CD4-positive, alpha-beta memory T cell (primary cell): Measurements from ENCODE around the gene CFAP61. TPM values are rescaled to one million over a fixed set of nuclear protein-coding genes. Genes with fewer than 3 reads are reported as not detected.

Experiments
- CTCF ChIA-PET: fragments of 350-600 bp; sonication (Branson Sonifier 250); formaldehyde crosslinking; loops from one replicate; lab custom pipeline; 2021; ENCODE audit warnings: inconsistent platforms; ENCODE audit not compliant: partially characterized antibody; lab: Charles Lee
- POLR2A ChIA-PET: fragments of 350-600 bp; sonication (Branson Sonifier 250); formaldehyde crosslinking; loops from one replicate; lab custom pipeline; 2021; ENCODE audit not compliant: partially characterized antibody; lab: Charles Lee
- DNase-seq, 5 donors: peaks; one replicate each; pipeline versions ENCODE4 v3.0.0 to v3.0.0-alpha.2; 2020 to 2022; ENCODE audit warnings: mixed read lengths in 1 of 5
- H3K27ac ChIP-seq: one replicate; pipeline ENCODE4 v1.7.0; 2013; ENCODE audit warnings: low read depth, low read length
- H3K27me3 ChIP-seq: 2 replicates; pipeline ENCODE4 v1.7.0; 2013; ENCODE audit warnings: mild to moderate bottlenecking, low read length, moderate library complexity; ENCODE audit not compliant: insufficient read depth
- H3K36me3 ChIP-seq: 2 replicates; pipeline ENCODE4 v1.7.0; 2013; ENCODE audit warnings: mild to moderate bottlenecking, low read length, moderate library complexity; ENCODE audit not compliant: insufficient read depth
- H3K4me1 ChIP-seq: 2 replicates; pipeline ENCODE4 v1.7.0; 2013; ENCODE audit warnings: mild to moderate bottlenecking, low read length, moderate library complexity; ENCODE audit not compliant: insufficient read depth
- H3K4me3 ChIP-seq, 2 donors: one replicate each; pipeline ENCODE4 v1.7.0; 2013; ENCODE audit warnings: low read length in 2 of 2, mild to moderate bottlenecking in 1 of 2
- H3K9me3 ChIP-seq, 2 donors: one replicate each; pipeline ENCODE4 v1.7.0; 2013; ENCODE audit warnings: low read length in 2 of 2, control low read depth in 1 of 2; ENCODE audit not compliant: control insufficient read depth in 1 of 2
- H3K27ac Mint-ChIP-seq, 7 donors: one replicate each; pipeline ENCODE4 v1.8.0; 2020 to 2021; ENCODE audit warnings: mixed read lengths in 7 of 7, mild to moderate bottlenecking in 6 of 7, inconsistent platforms in 3 of 7, moderate library complexity in 3 of 7
- H3K27me3 Mint-ChIP-seq, 2 donors: one replicate each; pipeline ENCODE4 v1.8.0; 2020 to 2021; ENCODE audit warnings: mixed read lengths in 2 of 2
- H3K36me3 Mint-ChIP-seq, 2 donors: one replicate each; pipeline ENCODE4 v1.8.0; 2020 to 2021; ENCODE audit warnings: mixed read lengths in 2 of 2, inconsistent platforms in 1 of 2, mild to moderate bottlenecking in 1 of 2
- H3K4me1 Mint-ChIP-seq, 4 donors: one replicate each; pipeline ENCODE4 v1.8.0; 2020 to 2021; ENCODE audit warnings: mixed read lengths in 4 of 4, mild to moderate bottlenecking in 1 of 4
- H3K4me3 Mint-ChIP-seq, 8 donors: one replicate each; pipeline ENCODE4 v1.8.0; 2020 to 2021; ENCODE audit warnings: mixed read lengths in 8 of 8, mild to moderate bottlenecking in 7 of 8, moderate library complexity in 6 of 8, inconsistent platforms in 3 of 8
- H3K9me3 Mint-ChIP-seq, 8 donors: one replicate each; pipeline ENCODE4 v1.8.0; 2020 to 2021; ENCODE audit warnings: mixed read lengths in 8 of 8, mild to moderate bottlenecking in 5 of 8, inconsistent platforms in 3 of 8, moderate library complexity in 1 of 8
- intact Hi-C: fragments of 100-400 bp; cut with micrococcal nuclease; formaldehyde crosslinking; loops from one replicate; pipeline ENCODE4 v1.15.1; 2023
- polyA plus RNA-seq, 2 donors: library from polyadenylated mRNA; unstranded; fragments of 300-500 nt; fragmentation: Illumina TruSeq; gene quantifications; one replicate each; pipeline ENCODE4 v1.2.3, GENCODE V29; 2021
- total RNA-seq, 2 experiments: library from RNA; stranded (reverse); gene quantifications; one replicate each; pipeline ENCODE4 v1.2.3, GENCODE V29; 2021

The CFAP61 gene
- total and polyA plus RNA-seq, 4 experiments from 2014 or later: not detected

- no peaks in the 10 kb centered on the region for H3K27me3 ChIP-seq
- Mint-ChIP-seq H3K27ac (no peak overlapping the region), H3K9me3 (peaks cover 0 to 3% (median 0%) of the 10 kb centered on the region in 8 donors), H3K36me3 (no peaks in the 10 kb centered on the region), H3K4me3 (no peak overlapping the region), H3K4me1 (peaks cover 0 to 5% (median 0%) of the 10 kb centered on the region in 4 donors), H3K27me3 (peaks cover 8 to 13% of the 10 kb centered on the region in 2 donors)
- intact Hi-C loops: no loop called here
- no peaks in the 10 kb centered on the region for H3K36me3 ChIP-seq
- H3K4me1 ChIP-seq: no peaks in the 10 kb centered on the region
- H3K27ac ChIP-seq: no peak overlapping the region
- ChIA-PET CTCF (no interaction called here), POLR2A (no interaction called here)
- DNase-seq: no peak
- no peak overlapping the region for H3K4me3 ChIP-seq
- no peaks in the 10 kb centered on the region for H3K9me3 ChIP-seq
These were observed 225.6 kb downstream of the CFAP61 start for GRCh38 chr20:20277894-20278335.

- Mint-ChIP-seq H3K4me3 (no peak overlapping the region), H3K9me3 (peaks cover 0 to 4% (median under 1%) of the 10 kb centered on the region in 8 donors), H3K4me1 (no peaks in the 10 kb centered on the region), H3K27ac (no peak overlapping the region), H3K36me3 (no peaks in the 10 kb centered on the region), H3K27me3 (peaks cover 7 to 9% of the 10 kb centered on the region in 2 donors)
- no peaks in the 10 kb centered on the region for H3K4me1 ChIP-seq
- no peaks in the 10 kb centered on the region for H3K9me3 ChIP-seq
- H3K27ac ChIP-seq: no peak overlapping the region
- ChIA-PET CTCF (no interaction called here), POLR2A (no interaction called here)
- intact Hi-C loops: no loop called here
- DNase-seq: no peak
- no peaks in the 10 kb centered on the region for H3K27me3 ChIP-seq
- H3K36me3 ChIP-seq: no peaks in the 10 kb centered on the region
- H3K4me3 ChIP-seq: no peak overlapping the region
These were observed 233.7 kb downstream of the CFAP61 start for GRCh38 chr20:20286061-20286460.

GRCh38 chr20:20289331-20289730 lies 237.0 kb downstream of the CFAP61 start:
- CTCF ChIA-PET: interaction anchor here (1.3 kb wide), 1 partner anchor 11 kb away, joined by 3 read pairs; no protein-coding TSS in a partner anchor
- peaks cover 0 to 6% (median under 1%) of the 10 kb centered on the region in 8 donors for H3K9me3 Mint-ChIP-seq
- POLR2A ChIA-PET: no interaction called here

GRCh38 chr20:20292472-20292871 lies 240.1 kb downstream of the CFAP61 start:
- Histone ChIP-seq H3K27ac (no peak overlapping the region), H3K4me1 (no peaks in the 10 kb centered on the region), H3K9me3 (no peaks in the 10 kb centered on the region), H3K4me3 (no peak overlapping the region), H3K27me3 (no peaks in the 10 kb centered on the region), H3K36me3 (no peaks in the 10 kb centered on the region)
- DNase-seq: no peak
- Mint-ChIP-seq H3K9me3 (peaks cover 0 to 4% (median 0%) of the 10 kb centered on the region in 8 donors), H3K4me1 (no peaks in the 10 kb centered on the region), H3K27ac (no peak overlapping the region), H3K36me3 (no peaks in the 10 kb centered on the region), H3K27me3 (no peaks in the 10 kb centered on the region), H3K4me3 (no peak overlapping the region)
- CTCF ChIA-PET: no interaction called here
- intact Hi-C loops: no loop called here
- POLR2A ChIA-PET: no interaction called here

More at GRCh38 chr20:20289331-20289730, 237.0 kb downstream of the CFAP61 start:
- H3K9me3 ChIP-seq: no peaks in the 10 kb centered on the region
- peaks cover 5% of the 10 kb centered on the region in 2 donors for H3K27me3 Mint-ChIP-seq
- no peaks in the 10 kb centered on the region for H3K4me1 ChIP-seq
- intact Hi-C loops: no loop called here
- no peak overlapping the region for H3K27ac ChIP-seq
- H3K4me1 Mint-ChIP-seq: no peaks in the 10 kb centered on the region
- H3K36me3 Mint-ChIP-seq: no peaks in the 10 kb centered on the region
- no peak overlapping the region for H3K27ac Mint-ChIP-seq
- no peaks in the 10 kb centered on the region for H3K36me3 ChIP-seq
- no peaks in the 10 kb centered on the region for H3K27me3 ChIP-seq
- no peak for DNase-seq
- H3K4me3 ChIP-seq: no peak overlapping the region
- H3K4me3 Mint-ChIP-seq: no peak overlapping the region

GRCh38 chr20:20293141-20293540 lies 240.8 kb downstream of the CFAP61 start:
- POLR2A ChIA-PET: no interaction called here
- no peaks in the 10 kb centered on the region for H3K27me3 ChIP-seq
- H3K4me3 Mint-ChIP-seq: no peak overlapping the region
- no peaks in the 10 kb centered on the region for H3K36me3 Mint-ChIP-seq
- peaks cover 0 to 3% (median 0%) of the 10 kb centered on the region in 8 donors for H3K9me3 Mint-ChIP-seq
- no peaks in the 10 kb centered on the region for H3K4me1 Mint-ChIP-seq
- H3K36me3 ChIP-seq: no peaks in the 10 kb centered on the region
- H3K27ac ChIP-seq: no peak overlapping the region
- no peak overlapping the region for H3K27ac Mint-ChIP-seq
- no peak for DNase-seq
- H3K9me3 ChIP-seq: no peaks in the 10 kb centered on the region
- CTCF ChIA-PET: no interaction called here
- intact Hi-C loops: no loop called here
- no peak overlapping the region for H3K4me3 ChIP-seq
- no peaks in the 10 kb centered on the region for H3K27me3 Mint-ChIP-seq
- H3K4me1 ChIP-seq: no peaks in the 10 kb centered on the region

- Histone ChIP-seq H3K27me3 (no peaks in the 10 kb centered on the region), H3K4me3 (no peak overlapping the region), H3K9me3 (no peaks in the 10 kb centered on the region), H3K36me3 (no peaks in the 10 kb centered on the region), H3K4me1 (no peaks in the 10 kb centered on the region), H3K27ac (no peak overlapping the region)
- intact Hi-C loops: no loop called here
- Mint-ChIP-seq H3K9me3 (peaks cover 0 to 3% (median 0%) of the 10 kb centered on the region in 8 donors), H3K36me3 (no peaks in the 10 kb centered on the region), H3K27me3 (peaks cover 0 to 4% of the 10 kb centered on the region in 2 donors), H3K4me3 (no peak overlapping the region), H3K27ac (no peak overlapping the region), H3K4me1 (no peaks in the 10 kb centered on the region)
- POLR2A ChIA-PET: no interaction called here
- no peak for DNase-seq
- CTCF ChIA-PET: no interaction called here
These were observed 241.5 kb downstream of the CFAP61 start for GRCh38 chr20:20293691-20294385.

GRCh38 chr20:20295621-20296498 lies 243.5 kb downstream of the CFAP61 start:
- ChIA-PET CTCF (no interaction called here), POLR2A (no interaction called here)
- Histone ChIP-seq H3K27ac (no peak overlapping the region), H3K9me3 (no peaks in the 10 kb centered on the region), H3K36me3 (no peaks in the 10 kb centered on the region), H3K27me3 (no peaks in the 10 kb centered on the region), H3K4me1 (no peaks in the 10 kb centered on the region), H3K4me3 (no peak overlapping the region)
- Mint-ChIP-seq H3K4me1 (no peaks in the 10 kb centered on the region), H3K9me3 (peaks cover 0 to 3% (median 0%) of the 10 kb centered on the region in 8 donors), H3K27ac (no peak overlapping the region), H3K36me3 (no peaks in the 10 kb centered on the region), H3K27me3 (peaks cover 0 to 4% of the 10 kb centered on the region in 2 donors), H3K4me3 (no peak overlapping the region)
- no peak for DNase-seq
- intact Hi-C loops: no loop called here
